ENCODE measurements around the gene CDHR2. TPM values are rescaled to one million over a fixed set of nuclear protein-coding genes. Genes with fewer than 3 reads are reported as not detected.

Gene CDHR2
- total and polyA plus RNA-seq, 2 donors (not counting 3 experiments of a cell fraction or from before 2014, with no cell fraction given) = not detected

- no peak overlapping the region for H3K4me2 ChIP-seq (ENCODE audit: insufficient read depth, low read length)
- no peak for DNase-seq (ENCODE audit: low read depth, low spot score)
- no peak overlapping the region for H3K4me3 ChIP-seq (replicated peaks in 1 of 3; ENCODE audit: insufficient read depth in 1 of 3, low read depth in 1 of 3, low read length in 3 of 3)
- POLR2A ChIA-PET = no interaction called here
- no peaks in the 10 kb centered on the region for H3K9me3 ChIP-seq (replicated peaks; ENCODE audit: control insufficient read depth, insufficient read depth, low read length)
- H3K79me2 ChIP-seq (ENCODE audit: control insufficient read depth, insufficient read depth, low read length) = peaks cover 33% of the 10 kb centered on the region
- no peaks in the 10 kb centered on the region for H3K9me1 ChIP-seq (replicated peaks; ENCODE audit: control insufficient read depth, extremely low read depth, insufficient read depth, low read length)
- CTCF ChIA-PET = interaction anchor here (1.2 to 1.6 kb wide), 2 partner anchors 10 to 117 kb away, joined by 5 to 15 read pairs; partner anchors contain the start of gene CLTB
- H3K4me1 ChIP-seq (ENCODE audit: control insufficient read depth, extremely low read depth, insufficient read depth, low read length) = peaks cover 33% of the 10 kb centered on the region
- H3K36me3 ChIP-seq (ENCODE audit: control insufficient read depth in 2 of 2, extremely low read depth in 1 of 2, insufficient read depth in 2 of 2, low read length in 2 of 2) = peaks cover 9 to 30% of the 10 kb centered on the region in 2 experiments
- no peak overlapping the region for H3K27ac ChIP-seq (ENCODE audit: insufficient read depth, low read depth, low read length)
- intact Hi-C loops (cut with micrococcal nuclease) (loop anchor here (10.0 kb wide), 2 partner anchors 461 to 961 kb away; partner anchors contain the start of gene PDLIM7), dilution Hi-C loops (cut with MboI; ENCODE audit: extremely low pct_ligation_motif_present, low sequenced_read_pairs) (no loop called here)
- TF ChIP-seq FOS (IDR thresholded peaks at IDR 0.05; ENCODE audit: borderline replicate concordance, insufficient read depth, low read length) (no peak), GATA2 (IDR thresholded peaks at IDR 0.05; ENCODE audit: insufficient read depth, insufficient read length, low read depth, low read length) (no peak), MYC (IDR thresholded peaks at IDR 0.05; ENCODE audit: low read depth, low read length) (no peak), EZH2 (IDR thresholded peaks at IDR 0.05; ENCODE audit: borderline replicate concordance, low read depth, low read length, severe bottlenecking) (no peak), JUN (IDR thresholded peaks at IDR 0.05; ENCODE audit: borderline replicate concordance, insufficient read depth, insufficient read length, low read depth) (no peak), MAX (IDR thresholded peaks at IDR 0.05; ENCODE audit: insufficient read depth, insufficient read length) (no peak), POLR2AphosphoS5 (IDR thresholded peaks at IDR 0.05; ENCODE audit: insufficient read depth, low read depth, low read length) (no peak), CTCF (IDR thresholded peaks at IDR 0.05; ENCODE audit: extremely low read depth in 1 of 2, insufficient read depth in 1 of 2, low read depth in 1 of 2, low read length in 2 of 2) (no peak), POLR2A (IDR thresholded peaks at IDR 0.05; ENCODE audit: low read depth, low read length) (no peak)
- FAIRE-seq = no peak
- BruUV-seq (replicated peaks) = no TSS peak
- no peaks in the 10 kb centered on the region for H3K27me3 ChIP-seq (ENCODE audit: control insufficient read depth in 2 of 2, insufficient read depth in 2 of 2, low read length in 2 of 2)
- no peak overlapping the region for H3K9ac ChIP-seq (replicated peaks; ENCODE audit: extremely low read depth, insufficient read depth, low read length)
- H4K20me1 ChIP-seq (replicated peaks; ENCODE audit: control insufficient read depth, extremely low read depth, insufficient read depth, low read length) = no peaks in the 10 kb centered on the region
- H2AFZ ChIP-seq (ENCODE audit: low read depth, low read length) = no peak overlapping the region
Measured at GRCh38 chr5:176533390-176533789, 15.8 kb upstream of the CDHR2 start.

Measured in endothelial cell of umbilical vein (primary cell).